EL (cell line): ENCODE results near the gene PLLP.
"Not testable (repeated sequence)": the region's sequence is repeated elsewhere in the genome, so short reads cannot be mapped to it uniquely, and the experiment has no call there.

ENCODE experiments used
- DNase-seq: peaks from one replicate; pipeline ENCODE4 v3.0.0-alpha.2; 2016

Gene PLLP

GRCh38 chr16:57271063-57271345 lies 13.5 kb downstream of the PLLP start:
- no peak for DNase-seq

GRCh38 chr16:57270221-57271062 lies 14.0 kb downstream of the PLLP start:
- no peak for DNase-seq

DNA sequence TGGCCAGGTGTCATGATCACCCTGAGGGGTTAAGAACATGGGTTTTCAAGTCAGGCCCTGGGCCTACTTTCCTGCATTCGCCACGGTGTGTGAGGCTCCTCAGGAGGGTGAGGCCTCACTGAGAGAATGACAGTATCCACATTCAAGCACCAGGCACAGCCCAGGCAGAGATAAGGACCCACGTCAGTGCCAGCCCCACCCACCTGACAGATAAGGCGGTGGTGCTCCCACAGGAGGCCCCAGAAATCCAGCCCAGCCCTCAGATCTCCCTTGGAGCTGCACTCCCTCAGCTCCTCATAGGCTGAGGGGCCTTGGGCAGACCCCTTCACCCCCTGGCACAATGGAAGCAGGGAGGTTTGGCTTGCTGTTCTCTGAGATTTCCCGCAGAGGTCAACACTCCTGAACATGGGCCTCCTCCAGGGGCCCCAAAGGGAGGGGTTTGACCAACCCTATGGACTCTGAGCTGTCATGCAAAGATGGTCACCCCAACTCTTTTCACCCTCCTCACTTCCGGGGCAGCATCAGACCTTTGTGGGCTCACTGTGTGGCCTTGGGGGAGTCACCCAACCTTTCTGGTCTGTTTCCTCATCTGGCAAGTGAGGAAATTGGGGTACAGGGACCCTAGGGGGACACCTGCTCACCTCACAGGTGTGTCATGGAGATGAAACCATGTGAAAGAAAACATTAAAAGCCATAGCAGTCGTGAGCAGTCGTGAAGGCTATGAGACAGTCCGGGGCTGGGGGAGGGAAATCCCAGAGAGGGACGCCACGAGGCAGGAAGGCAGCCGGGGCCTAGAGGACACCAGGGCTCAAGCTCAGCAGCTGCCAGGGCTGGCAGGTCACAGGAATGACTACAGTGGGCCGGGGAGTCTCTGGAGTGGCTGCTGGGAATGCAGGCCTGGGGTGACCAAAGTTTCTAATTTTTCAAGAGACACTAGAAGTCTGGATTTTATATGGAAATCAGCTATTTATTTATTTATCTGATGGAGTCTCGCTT lies 15.4 kb downstream of the PLLP start:
- DNase-seq, result no peak

DNA sequence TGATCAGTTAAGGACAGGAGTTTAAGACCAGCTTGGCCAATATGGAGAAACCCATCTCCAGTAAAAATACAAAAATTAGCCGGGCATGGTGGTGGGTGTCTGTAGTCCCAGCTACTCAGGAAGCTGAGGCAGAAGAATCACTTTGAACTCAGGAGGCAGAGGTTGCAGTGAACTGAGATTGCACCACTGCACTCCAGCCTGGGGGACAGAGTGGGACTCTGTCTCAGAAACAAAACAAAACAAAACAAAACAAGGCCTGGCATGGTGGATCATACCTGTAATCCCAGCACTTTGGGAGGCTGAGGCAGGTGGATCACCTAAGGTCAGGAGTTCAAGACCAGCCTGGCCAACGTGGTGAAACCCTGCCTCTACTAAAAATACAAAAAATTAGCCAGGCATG lies 17.1 kb downstream of the PLLP start:
- DNase-seq, result not testable (repeated sequence)

- DNase-seq, result no peak
Observed at GRCh38 chr16:57266531-57267260, 17.8 kb downstream of the PLLP start.

DNA sequence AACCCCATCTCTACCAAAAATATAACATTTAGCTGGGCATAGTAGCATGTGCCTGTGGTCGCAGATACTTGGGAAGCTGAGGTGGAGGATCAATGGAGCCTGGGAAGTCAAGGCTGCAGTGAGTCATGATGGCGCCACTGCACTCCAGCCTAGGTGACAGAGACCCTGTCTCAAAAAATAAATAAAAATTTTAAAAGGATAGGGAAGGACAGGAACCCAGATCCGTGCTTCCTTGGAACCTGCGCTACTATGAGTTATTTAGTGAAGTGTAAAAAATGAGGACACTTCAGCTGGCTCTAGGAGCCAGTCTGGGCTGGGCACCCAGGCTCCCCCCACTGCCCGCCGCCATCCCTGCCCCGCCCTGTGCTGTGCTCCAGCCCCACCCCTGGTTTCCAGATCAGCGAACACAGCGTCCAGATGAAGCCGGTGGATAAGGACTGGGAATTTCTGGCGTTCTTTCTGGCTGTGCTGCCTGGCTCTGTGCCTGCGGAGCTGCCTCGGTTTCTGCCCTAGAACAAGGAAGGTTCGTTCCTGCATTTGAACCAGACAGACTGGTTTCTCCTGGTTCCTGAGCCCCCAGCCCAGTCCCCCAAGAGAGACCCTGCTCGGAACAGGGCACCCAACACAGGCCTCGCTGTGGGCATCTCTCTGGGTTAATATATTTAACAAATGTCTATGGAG lies 18.5 kb downstream of the PLLP start:
- DNase-seq, result no peak

DNA sequence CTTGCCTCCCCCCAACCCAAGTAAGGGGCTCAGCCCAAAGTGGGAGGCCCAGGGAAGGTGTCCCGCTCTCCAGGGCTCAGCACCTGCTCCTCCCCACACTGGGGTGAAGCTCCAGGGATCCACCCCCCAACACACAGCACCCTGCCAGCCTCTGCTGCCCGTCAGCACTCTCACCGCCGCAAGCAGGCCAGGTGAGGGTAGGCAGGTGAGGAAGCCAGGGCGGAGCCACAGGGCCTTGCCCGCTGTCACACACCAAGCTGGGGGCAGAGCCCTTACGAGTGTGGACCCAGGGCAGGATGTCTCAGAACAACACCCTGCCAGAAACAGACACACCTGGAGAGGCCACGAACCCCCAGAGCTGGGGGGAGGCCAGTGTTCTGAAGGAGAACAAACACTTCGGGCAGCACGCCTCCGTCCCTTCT lies 19.5 kb downstream of the PLLP start:
- DNase-seq, result no peak

DNA sequence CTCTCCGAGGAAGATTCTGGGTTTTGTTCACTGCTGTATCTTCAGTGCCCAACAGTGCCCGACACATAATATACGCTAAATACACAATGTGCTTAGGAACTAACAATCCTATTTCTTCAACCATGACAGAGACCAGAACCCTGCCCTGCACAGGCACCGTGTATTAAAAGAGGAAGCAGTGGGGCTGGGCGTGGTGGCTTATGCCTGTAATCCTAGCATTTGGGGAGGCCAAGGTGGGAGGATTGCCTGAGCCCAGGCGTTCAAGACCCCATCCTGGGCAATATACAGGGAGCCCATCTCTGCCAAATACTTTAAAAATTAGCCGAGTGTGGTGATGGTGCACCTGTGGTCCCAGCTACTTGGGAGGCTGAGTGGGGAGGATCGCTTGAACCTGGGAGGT lies 20.1 kb downstream of the PLLP start:
- no peak for DNase-seq

DNA sequence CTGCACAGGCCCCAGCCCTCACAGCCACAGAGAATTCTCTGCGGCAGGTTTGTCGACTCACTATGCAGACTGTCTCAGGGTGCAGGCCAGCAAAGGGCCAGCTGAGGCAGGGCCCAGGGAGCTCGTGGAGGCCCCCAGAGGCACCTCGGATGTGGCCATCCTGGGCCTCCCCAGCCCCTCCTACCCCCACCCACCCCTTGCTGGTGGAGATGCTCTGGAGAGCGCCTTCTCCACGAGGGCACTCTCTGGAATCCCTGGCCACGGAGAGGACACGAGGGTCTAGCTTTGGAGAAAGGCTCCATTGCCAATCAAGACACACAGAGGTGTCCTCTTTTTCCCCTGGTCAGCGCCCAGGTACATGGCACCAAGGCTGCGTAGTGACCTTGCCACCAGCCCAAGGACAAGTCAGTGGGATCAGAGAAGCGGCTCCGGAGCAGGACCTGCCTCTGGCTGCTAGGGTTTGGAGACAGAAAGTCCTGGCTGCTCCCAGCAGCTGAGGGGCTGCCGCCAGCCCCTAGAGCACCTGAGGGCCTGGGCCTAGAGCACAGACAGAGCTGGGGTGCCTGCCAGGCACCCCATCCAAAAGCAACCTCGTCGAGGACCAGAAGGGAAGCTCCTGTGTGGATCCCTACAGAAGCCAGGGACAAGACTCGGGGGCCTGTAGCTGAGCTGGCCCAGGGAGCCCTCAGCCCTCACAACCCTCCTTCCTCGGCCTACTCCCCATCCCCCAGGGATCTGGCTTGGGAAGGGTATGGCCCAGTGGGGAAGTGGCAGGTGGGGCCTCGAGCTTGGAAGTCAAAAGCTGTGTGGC lies 20.7 kb downstream of the PLLP start:
- no peak for DNase-seq

GRCh38 chr16:57262841-57263540 lies 21.5 kb downstream of the PLLP start:
- DNase-seq, result no peak

GRCh38 chr16:57261806-57262205 lies 22.7 kb downstream of the PLLP start:
- DNase-seq, result no peak

GRCh38 chr16:57260294-57260929 lies 24.1 kb downstream of the PLLP start:
- peak; percentile 66 for DNase-seq

DNA sequence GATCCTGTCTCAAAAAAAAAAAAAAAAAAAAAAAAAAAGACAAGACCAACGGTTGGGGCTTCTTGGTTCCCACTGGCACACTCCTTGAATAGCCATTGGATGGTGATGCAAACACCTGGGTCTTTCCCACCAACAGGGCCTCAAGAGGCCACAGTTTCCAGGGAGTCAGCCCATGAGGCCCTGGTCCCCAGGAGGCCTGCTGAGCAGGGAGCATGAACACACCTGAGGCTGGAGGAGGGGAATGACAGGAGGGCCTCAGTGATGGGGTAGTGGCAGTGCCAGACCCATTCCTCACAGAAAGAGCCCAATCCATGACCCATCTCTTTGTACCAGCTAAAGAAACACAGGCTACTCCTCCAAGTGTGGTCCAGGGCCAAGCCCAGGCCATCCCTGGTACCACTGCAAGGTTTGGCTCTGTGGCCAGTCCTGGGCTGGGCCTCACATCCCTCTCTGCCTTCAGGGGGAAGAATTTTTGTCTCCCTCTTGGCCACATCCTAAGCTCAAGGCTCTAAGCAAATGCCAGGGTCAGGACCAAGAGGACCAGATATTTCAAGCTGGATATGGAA lies 25.5 kb downstream of the PLLP start:
- no peak for DNase-seq

DNA sequence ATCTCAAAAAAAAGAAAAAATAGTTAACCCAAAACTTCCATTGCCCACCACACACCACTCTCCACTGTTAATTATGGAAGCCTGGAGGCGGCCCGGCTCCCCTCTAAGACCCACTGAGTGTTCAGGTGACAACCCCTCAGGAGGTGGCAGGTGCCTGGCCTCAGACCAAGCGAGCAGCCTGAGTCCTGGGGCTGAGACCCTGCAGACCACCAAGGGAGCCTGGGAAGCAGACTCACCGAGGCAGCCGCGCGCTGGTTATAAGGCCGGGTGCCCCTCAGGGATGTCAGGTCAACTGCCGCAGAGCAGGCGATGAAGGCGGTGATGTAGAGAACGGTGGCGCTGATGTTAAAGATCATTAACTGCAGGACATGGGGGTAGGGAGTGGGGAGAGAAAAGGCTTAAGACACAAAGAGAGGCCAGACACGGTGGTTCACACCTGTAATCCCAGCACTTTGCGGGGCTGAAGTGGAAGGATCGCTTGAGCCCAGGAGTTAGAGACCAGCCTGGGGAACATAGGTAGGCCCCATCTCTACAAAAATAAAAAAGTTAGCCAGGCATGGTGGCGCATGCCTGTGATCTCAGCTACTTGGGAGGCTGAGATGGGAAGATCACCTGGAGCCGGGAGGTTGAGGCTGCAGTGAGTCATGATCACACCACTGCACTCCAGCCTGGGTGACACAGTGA lies 26.1 kb downstream of the PLLP start:
- no peak for DNase-seq

DNA sequence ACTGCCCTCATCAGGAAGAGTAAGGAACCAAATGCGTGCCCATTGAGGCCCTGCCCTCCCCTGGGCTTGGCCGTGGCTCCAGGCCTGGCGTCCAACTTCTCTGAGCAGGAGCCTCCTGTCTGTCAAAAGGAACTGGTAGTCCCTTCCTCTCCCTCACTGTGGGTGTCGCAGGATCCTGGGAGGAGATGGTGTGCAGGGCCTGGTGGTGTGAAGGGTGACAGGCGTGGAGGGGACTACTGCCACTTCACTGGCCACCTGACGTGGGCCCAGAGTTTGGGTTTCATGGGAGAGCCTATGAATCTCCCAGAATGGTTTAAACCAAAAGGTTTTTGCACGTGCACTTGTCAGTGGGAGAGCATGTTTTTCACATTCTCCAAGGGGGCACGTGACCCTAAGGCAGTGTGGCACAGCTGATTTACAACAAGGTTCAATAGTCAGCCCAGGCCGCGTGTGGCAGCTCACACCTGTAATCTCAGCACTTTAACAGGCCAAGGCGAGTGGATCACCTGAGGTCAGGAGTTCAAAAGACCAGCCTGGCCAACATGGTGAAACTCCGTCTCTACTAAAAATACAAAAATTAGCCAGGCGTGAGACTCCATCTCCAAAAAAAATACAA lies 26.9 kb downstream of the PLLP start:
- DNase-seq, result no peak

- DNase-seq, result no peak
Observed at GRCh38 chr16:57256601-57257395, 27.7 kb downstream of the PLLP start.

DNA sequence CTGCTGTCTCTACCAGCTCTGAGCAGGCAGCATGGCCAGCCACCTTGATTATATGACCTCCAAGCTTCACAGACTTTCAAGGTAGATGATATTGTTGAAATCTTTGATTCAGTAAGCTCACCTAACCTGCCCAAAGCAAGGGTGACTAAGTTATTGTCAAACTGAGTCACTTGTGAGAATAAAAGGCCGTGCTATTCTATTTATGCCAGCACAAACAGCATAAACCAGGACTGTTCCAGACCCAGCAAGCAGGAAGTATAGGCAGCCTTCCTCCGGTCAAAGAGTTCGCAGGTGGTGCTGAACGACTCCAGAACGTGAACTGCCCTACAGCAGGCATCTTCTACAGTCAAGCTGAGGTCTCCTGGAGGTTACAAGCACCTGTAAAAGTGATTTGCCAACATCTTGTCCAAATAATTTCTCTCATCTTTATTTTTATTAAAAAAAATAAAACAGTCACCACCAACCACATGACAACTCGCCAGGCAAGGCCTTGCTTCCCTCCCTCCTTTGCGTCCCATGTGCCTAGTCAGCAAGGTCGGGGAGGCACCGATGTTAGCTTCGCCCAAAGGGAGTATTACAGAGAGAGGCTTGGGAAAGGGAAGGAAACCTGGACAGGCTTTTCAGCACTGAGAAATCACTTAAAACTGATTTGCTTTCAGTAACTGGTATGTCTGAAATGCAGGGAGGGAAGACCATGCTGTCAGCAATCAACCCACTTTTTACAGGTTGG lies 28.6 kb downstream of the PLLP start:
- DNase-seq, result no peak

DNA sequence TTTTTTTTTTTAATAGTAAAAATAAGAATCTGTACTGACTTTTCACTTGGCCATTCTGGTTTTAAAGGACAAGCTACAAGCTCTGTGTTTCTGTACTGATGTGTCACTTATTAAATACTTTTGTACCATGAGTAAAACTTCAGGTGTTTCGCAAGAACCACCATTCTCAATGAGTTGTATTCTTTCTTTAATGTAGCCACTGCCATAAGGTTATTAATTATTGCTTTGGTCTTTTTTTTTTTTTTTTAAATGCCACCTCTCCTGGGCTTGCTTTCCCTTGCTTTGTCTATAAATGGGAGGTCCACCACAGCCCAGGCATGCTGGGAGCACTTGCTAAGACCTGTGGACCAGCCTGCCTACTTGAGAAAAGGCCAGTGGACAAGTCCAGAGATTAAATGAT lies 31.0 kb downstream of the PLLP start:
- DNase-seq, result no peak
